Activated CD8-positive, alpha-beta memory T cell treated with anti-CD3 and anti-CD28 coated beads, Interleukin-2, amount 10 ng/mL, durations not matched to agents 7 days and 5 days (primary cell): ENCODE data around the gene NABP1. TPM values are rescaled to one million over a fixed set of nuclear protein-coding genes. Genes with fewer than 3 reads are reported as not detected.

ENCODE experiments used
- ATAC-seq: fragments of 150-1000 bp; cut with Tn5 transposase; one replicate; pipeline ENCODE4 v1.10.0; 2021; ENCODE audit warnings: moderate library complexity
- CTCF ChIA-PET: fragments of 350-600 bp; sonication (Branson Sonifier 250); formaldehyde crosslinking; loops from one replicate; lab custom pipeline; 2021; ENCODE audit warnings: antibody characterized with exemption; lab: Charles Lee
- DNase-seq: peaks from one replicate; pipeline ENCODE4 v3.0.0-alpha.2; 2020
- H3K27ac Mint-ChIP-seq: one replicate; pipeline ENCODE4 v1.8.0; 2021; ENCODE audit warnings: mild to moderate bottlenecking, mixed read lengths
- H3K27me3 Mint-ChIP-seq: one replicate; pipeline ENCODE4 v1.8.0; 2021; ENCODE audit warnings: mixed read lengths
- H3K36me3 Mint-ChIP-seq: one replicate; pipeline ENCODE4 v1.8.0; 2021; ENCODE audit warnings: mild to moderate bottlenecking, mixed read lengths
- H3K4me1 Mint-ChIP-seq: one replicate; pipeline ENCODE4 v1.8.0; 2021; ENCODE audit warnings: mixed read lengths
- H3K4me3 Mint-ChIP-seq: one replicate; pipeline ENCODE4 v1.8.0; 2021; ENCODE audit warnings: mild to moderate bottlenecking, moderate library complexity, mixed read lengths
- H3K9me3 Mint-ChIP-seq: one replicate; pipeline ENCODE4 v1.8.0; 2022; ENCODE audit warnings: low read depth, mixed read lengths
- total RNA-seq, 2 experiments: library from RNA; stranded (reverse); gene quantifications; one replicate each; pipeline ENCODE4 v1.2.3, GENCODE V29; 2021

The NABP1 gene
- total RNA-seq, 2 experiments from 2014 or later = 49.2 to 52.3 TPM

DNA sequence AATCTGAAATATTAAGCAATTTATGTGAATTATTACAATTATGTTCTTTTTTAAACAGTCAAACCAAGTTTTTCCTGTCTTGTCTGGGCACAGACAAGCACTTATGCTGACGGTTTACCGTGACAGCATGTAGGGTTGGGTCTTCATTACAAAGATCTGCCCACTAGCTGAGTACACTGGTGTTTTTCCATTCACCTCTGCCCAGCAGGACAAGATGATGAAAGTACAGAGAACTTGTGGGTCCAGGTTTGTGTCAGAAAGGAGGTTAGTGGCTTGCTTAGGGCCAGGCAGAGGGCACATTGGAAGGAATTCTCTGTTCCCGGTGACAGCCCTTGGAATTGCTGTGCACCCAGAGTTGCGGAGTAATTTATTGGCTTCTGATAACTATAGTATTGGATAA lies 14.0 kb downstream of the NABP1 start:
- H3K4me3 Mint-ChIP-seq = no peak overlapping the region
- peaks cover 24% of the 10 kb centered on the region for H3K4me1 Mint-ChIP-seq
- H3K9me3 Mint-ChIP-seq = no peaks in the 10 kb centered on the region
- H3K27me3 Mint-ChIP-seq = no peaks in the 10 kb centered on the region
- CTCF ChIA-PET = interaction anchor here (1.0 to 1.7 kb wide), 11 partner anchors 10 to 138 kb away, joined by 3 to 13 read pairs (median 6); partner anchors contain the start of gene NABP1
- H3K36me3 Mint-ChIP-seq = peaks cover 23% of the 10 kb centered on the region
- no peak overlapping the region for H3K27ac Mint-ChIP-seq
- ATAC-seq (no peak), DNase-seq (no peak)

DNA sequence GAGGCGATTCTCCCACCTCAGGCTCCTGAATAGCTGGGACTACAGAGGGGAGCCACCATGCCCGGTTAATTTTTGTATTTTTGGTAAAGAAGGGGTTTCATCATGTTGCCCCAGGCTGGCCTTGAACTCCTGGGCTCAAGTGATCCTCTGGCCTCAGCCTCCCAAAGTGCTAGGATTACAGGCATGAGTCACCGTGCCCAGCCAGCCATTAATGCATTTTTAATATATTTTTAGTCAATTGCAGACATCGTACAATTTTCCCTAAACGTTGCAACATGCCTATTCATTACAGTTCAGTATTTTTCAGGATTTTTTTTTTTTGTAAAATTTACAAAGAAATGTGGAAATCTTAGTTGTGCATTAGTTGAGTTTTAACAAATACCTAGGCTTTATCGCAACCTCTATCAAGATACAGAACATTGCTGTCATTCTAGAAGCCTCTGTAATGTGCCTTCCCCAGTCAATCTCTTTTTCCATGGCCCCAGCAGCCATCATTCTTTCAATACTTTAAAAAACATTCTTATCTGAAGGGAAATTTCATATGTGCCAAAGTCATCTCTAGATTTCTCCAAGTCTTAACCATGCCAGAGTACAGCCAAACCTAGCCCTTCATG lies 14.7 kb downstream of the NABP1 start:
- CTCF ChIA-PET = interaction anchor here (1.2 to 1.7 kb wide), 6 partner anchors 11 to 134 kb away, joined by 3 to 13 read pairs (median 6); partner anchors contain the start of gene NABP1
- Mint-ChIP-seq H3K36me3 (peaks cover 18% of the 10 kb centered on the region), H3K4me3 (no peak overlapping the region)

DNA sequence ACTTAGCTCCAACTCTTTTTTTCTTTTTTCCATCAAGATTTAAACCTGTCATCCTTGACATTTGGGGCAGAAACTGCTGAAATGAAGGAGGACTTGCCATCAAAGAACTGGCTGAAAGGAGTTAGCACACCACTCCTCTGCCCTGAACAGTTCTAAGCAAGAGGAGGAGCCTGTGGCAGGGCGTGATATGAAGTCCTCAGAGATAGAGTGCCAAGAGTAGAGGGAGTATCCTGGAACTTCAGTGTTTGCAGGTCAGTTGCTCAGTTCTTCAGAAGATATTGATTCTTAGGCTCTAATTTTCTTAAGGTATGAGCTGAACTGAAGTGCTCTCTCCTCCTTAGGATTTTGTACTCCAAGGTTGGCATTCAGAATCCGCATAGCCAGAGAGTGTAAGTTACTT lies 15.2 kb downstream of the NABP1 start:
- Mint-ChIP-seq H3K9me3 (no peaks in the 10 kb centered on the region), H3K27me3 (no peaks in the 10 kb centered on the region), H3K27ac (no peak overlapping the region), H3K4me3 (no peak overlapping the region), H3K4me1 (peaks cover 20% of the 10 kb centered on the region), H3K36me3 (peaks cover 18% of the 10 kb centered on the region)
- DNase-seq (no peak), ATAC-seq (no peak)
- CTCF ChIA-PET = interaction anchor here (1.2 to 1.3 kb wide), 2 partner anchors 12 to 126 kb away, joined by 3 to 4 read pairs; no protein-coding TSS in a partner anchor

More for the DNA sequence above, 14.7 kb downstream of the NABP1 start:
- no peak for ATAC-seq
- peaks cover 22% of the 10 kb centered on the region for H3K4me1 Mint-ChIP-seq
- no peaks in the 10 kb centered on the region for H3K9me3 Mint-ChIP-seq
- H3K27ac Mint-ChIP-seq = no peak overlapping the region
- no peaks in the 10 kb centered on the region for H3K27me3 Mint-ChIP-seq
- no peak for DNase-seq

- ATAC-seq = no peak
These were observed 15.8 kb downstream of the NABP1 start for GRCh38 chr2:191693778-191694177.

GRCh38 chr2:191696001-191696400 lies 18.1 kb downstream of the NABP1 start:
- ATAC-seq = peak; percentile 7
- CTCF ChIA-PET = interaction anchor here (0.7 kb wide), 1 partner anchor 44 kb away, joined by 3 read pairs; no protein-coding TSS in a partner anchor
- no peaks in the 10 kb centered on the region for H3K27me3 Mint-ChIP-seq
- no peak overlapping the region for H3K4me3 Mint-ChIP-seq
- peaks cover 2% of the 10 kb centered on the region for H3K4me1 Mint-ChIP-seq
- H3K27ac Mint-ChIP-seq = no peak overlapping the region
- peaks cover 14% of the 10 kb centered on the region for H3K36me3 Mint-ChIP-seq
- no peaks in the 10 kb centered on the region for H3K9me3 Mint-ChIP-seq
- DNase-seq = no peak

More at GRCh38 chr2:191693778-191694177, 15.8 kb downstream of the NABP1 start:
- CTCF ChIA-PET = interaction anchor here (1.3 kb wide), 1 partner anchor 127 kb away, joined by 4 read pairs; no protein-coding TSS in a partner anchor
- Mint-ChIP-seq H3K27me3 (no peaks in the 10 kb centered on the region), H3K36me3 (peaks cover 14% of the 10 kb centered on the region), H3K4me3 (no peak overlapping the region), H3K27ac (no peak overlapping the region), H3K9me3 (no peaks in the 10 kb centered on the region), H3K4me1 (peaks cover 16% of the 10 kb centered on the region)
- DNase-seq = no peak

DNA sequence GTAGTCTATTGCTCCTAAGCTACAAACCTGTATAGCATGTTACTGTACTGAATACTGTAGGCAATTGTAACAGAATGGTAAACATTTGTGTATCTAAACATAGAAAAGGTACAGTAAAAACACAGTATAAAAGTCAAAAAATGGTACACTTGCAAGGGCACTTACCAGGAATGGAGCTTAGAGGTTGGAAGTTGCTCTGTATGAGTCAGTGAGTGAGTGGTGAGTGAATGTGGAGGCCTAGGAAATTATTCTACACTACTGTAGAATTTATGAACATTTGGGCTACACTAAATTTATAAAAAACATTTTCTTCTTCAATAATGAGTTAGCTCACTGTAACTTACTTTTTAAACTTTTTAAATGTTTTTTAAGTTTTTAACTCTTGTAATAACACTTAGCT lies 19.0 kb downstream of the NABP1 start:
- CTCF ChIA-PET = interaction anchor here (1.5 to 1.7 kb wide), 2 partner anchors 13 to 131 kb away, joined by 4 to 5 read pairs; no protein-coding TSS in a partner anchor
- Mint-ChIP-seq H3K4me1 (peaks cover 1% of the 10 kb centered on the region), H3K27ac (no peak overlapping the region), H3K9me3 (no peaks in the 10 kb centered on the region), H3K36me3 (peaks cover 14% of the 10 kb centered on the region), H3K4me3 (no peak overlapping the region), H3K27me3 (no peaks in the 10 kb centered on the region)
- ATAC-seq (no peak), DNase-seq (no peak)

DNA sequence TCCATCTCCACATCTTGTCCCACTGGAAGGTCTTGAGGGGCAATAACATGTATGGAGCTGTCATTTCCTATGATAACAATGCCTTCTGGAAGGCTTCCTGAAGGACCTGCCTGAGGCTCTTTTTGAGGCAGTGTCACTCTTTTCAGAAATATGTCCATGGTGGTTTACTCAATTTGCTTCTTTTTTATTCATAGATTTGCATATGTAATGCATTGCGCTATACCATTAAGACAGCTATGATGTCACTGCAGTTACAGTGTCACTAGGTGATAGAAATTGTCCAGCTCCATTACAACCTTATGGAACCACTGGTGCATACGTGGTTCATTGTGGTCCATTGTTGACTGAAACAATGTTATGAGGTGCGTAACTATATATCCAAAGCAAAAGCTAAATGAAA lies 19.9 kb downstream of the NABP1 start:
- Mint-ChIP-seq H3K36me3 (peaks cover 14% of the 10 kb centered on the region), H3K4me1 (peaks cover 1% of the 10 kb centered on the region), H3K9me3 (no peaks in the 10 kb centered on the region), H3K27ac (no peak overlapping the region), H3K4me3 (no peak overlapping the region), H3K27me3 (no peaks in the 10 kb centered on the region)
- no peak for ATAC-seq
- CTCF ChIA-PET = interaction anchor here (0.9 to 1.7 kb wide), 5 partner anchors 14 to 465 kb away, joined by 3 to 5 read pairs (median 4); no protein-coding TSS in a partner anchor
- DNase-seq = no peak

GRCh38 chr2:191699341-191699945 lies 21.5 kb downstream of the NABP1 start:
- CTCF ChIA-PET = no interaction called here
- ATAC-seq = no peak
- Mint-ChIP-seq H3K27me3 (no peaks in the 10 kb centered on the region), H3K27ac (no peak overlapping the region), H3K4me3 (no peak overlapping the region), H3K4me1 (peaks cover 1% of the 10 kb centered on the region), H3K9me3 (no peaks in the 10 kb centered on the region), H3K36me3 (peaks cover 10% of the 10 kb centered on the region)
- no peak for DNase-seq

DNA sequence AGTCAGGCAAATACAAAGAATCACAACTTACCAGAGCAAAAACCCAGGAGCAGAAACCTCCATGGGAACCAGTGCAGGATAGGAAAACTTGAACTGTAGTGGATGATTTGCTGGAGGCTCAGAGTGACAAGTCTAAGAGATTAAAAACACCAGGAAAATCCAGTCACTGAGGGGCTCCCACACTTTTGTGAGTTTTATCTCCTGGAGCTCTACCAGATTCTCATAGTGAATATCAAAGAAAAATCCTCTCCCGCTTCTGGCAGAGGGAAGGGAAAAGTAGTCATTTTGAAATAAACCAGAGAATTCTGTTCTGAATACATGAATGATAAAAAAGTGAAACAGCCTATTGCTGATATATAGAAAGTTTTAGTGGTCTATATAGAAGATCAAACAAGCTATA lies 23.1 kb downstream of the NABP1 start:
- no peaks in the 10 kb centered on the region for H3K27me3 Mint-ChIP-seq
- no peak overlapping the region for H3K27ac Mint-ChIP-seq
- no peak overlapping the region for H3K4me3 Mint-ChIP-seq
- H3K36me3 Mint-ChIP-seq = peaks cover 10% of the 10 kb centered on the region
- ATAC-seq (no peak), DNase-seq (no peak)
- CTCF ChIA-PET = interaction anchor here (1.0 to 1.3 kb wide), 2 partner anchors 10 kb away, joined by 3 read pairs; no protein-coding TSS in a partner anchor
- no peaks in the 10 kb centered on the region for H3K9me3 Mint-ChIP-seq
- H3K4me1 Mint-ChIP-seq = peaks cover 1% of the 10 kb centered on the region

DNA sequence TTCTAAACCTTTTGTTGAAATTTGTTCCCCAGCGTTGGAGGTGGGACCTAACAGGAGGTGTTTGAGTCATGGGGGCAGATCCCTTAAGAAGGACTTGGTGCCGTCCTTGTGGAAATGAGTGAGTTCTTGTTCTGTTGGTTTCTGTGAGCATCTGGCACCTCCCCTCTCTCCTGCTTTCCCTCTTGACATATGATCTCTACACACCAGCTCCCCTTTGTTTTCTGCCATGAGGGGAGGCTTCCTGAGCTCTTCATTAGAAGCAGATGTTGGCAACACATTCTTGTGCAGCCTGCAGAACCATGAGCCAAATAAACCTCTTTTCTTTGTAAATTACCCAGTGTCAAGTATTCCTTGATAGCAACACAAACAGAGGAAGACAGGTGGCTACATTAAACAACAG lies 23.8 kb downstream of the NABP1 start:
- Mint-ChIP-seq H3K4me1 (peaks cover 1% of the 10 kb centered on the region), H3K27ac (no peak overlapping the region), H3K4me3 (no peak overlapping the region), H3K36me3 (peaks cover 10% of the 10 kb centered on the region), H3K27me3 (no peaks in the 10 kb centered on the region), H3K9me3 (no peaks in the 10 kb centered on the region)
- DNase-seq = no peak
- no peak for ATAC-seq
- CTCF ChIA-PET = interaction anchor here (1.0 to 1.3 kb wide), 3 partner anchors 10 to 461 kb away, joined by 3 to 4 read pairs (median 3); no protein-coding TSS in a partner anchor

- Mint-ChIP-seq H3K4me1 (no peaks in the 10 kb centered on the region), H3K27me3 (no peaks in the 10 kb centered on the region), H3K9me3 (no peaks in the 10 kb centered on the region), H3K27ac (no peak overlapping the region), H3K36me3 (peaks cover 3% of the 10 kb centered on the region), H3K4me3 (no peak overlapping the region)
- CTCF ChIA-PET = interaction anchor here (1.2 kb wide), 1 partner anchor 12 kb away, joined by 3 read pairs; no protein-coding TSS in a partner anchor
- ATAC-seq (no peak), DNase-seq (no peak)
These were observed 25.3 kb downstream of the NABP1 start for GRCh38 chr2:191703079-191703725.

DNA sequence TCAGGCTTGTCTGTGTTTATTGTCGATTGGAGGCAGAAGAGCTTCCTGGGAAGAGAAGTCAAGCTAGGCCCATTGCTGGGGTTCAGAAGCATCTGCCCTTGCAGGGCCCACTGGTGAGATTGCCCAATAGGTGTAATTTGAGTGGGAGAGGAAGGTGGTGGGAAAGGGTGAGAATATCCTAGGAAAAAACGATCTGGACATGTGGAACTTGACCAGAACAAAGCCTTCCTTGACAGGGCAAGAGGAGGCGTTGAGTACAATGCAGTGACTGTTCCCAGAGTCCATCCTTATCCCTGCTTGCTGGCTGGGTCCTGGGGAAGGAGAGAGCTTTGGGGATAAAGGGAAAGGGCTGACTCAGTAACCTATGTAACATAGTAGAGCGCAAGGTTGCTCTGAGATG lies 27.1 kb downstream of the NABP1 start:
- no peak for DNase-seq
- ATAC-seq = no peak
- Mint-ChIP-seq H3K4me1 (no peaks in the 10 kb centered on the region), H3K9me3 (no peaks in the 10 kb centered on the region), H3K27me3 (no peaks in the 10 kb centered on the region), H3K4me3 (no peak overlapping the region), H3K36me3 (peaks cover 6% of the 10 kb centered on the region), H3K27ac (no peak overlapping the region)
- CTCF ChIA-PET = interaction anchor here (1.9 kb wide), 1 partner anchor 152 kb away, joined by 4 read pairs; no protein-coding TSS in a partner anchor

DNA sequence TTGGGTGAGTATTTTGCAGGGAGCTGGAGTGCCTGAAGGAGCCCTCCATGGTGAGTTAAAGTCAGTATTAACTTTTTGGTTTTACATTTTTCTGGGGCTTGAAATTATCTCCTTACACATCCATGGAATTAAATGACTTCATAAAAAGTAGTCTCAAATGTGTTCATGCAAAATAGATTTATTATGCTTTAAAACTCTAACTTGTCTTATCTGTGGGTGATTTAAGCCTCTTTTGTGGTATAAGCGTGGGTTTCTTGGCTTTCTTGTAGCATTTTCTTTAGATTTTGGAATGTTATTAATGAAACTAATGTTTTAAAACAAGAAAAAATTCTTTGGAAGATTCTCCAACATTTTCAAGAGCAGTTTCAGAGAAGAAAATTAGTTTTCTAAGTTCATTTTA lies 27.8 kb downstream of the NABP1 start:
- Mint-ChIP-seq H3K4me3 (no peak overlapping the region), H3K27me3 (no peaks in the 10 kb centered on the region), H3K27ac (no peak overlapping the region), H3K9me3 (no peaks in the 10 kb centered on the region), H3K4me1 (no peaks in the 10 kb centered on the region), H3K36me3 (peaks cover 6% of the 10 kb centered on the region)
- DNase-seq (no peak), ATAC-seq (no peak)
- CTCF ChIA-PET = interaction anchor here (1.9 kb wide), 1 partner anchor 153 kb away, joined by 4 read pairs; no protein-coding TSS in a partner anchor
